A673 (cell line): ENCODE measurements around the gene HSD17B13. TPM values are rescaled to one million over a fixed set of nuclear protein-coding genes. Genes with fewer than 3 reads are reported as not detected.

Experiments used
- BruUV-seq: library from RNA; stranded (reverse); fragments of 400-500 nt; replicated peaks from 2 replicates; lab custom pipeline; 2021; lab: Mats Ljungman, UMichigan
- CTCF ChIA-PET: fragments of 300-600 bp; sonication (Branson Sonifier 250); formaldehyde crosslinking; loops from one replicate; lab custom pipeline; 2022; ENCODE audit warnings: antibody characterized with exemption; lab: Charles Lee
- POLR2A ChIA-PET: fragments of 300-600 bp; sonication (Branson Sonifier 250); formaldehyde crosslinking; loops from one replicate; lab custom pipeline; 2022; ENCODE audit warnings: antibody characterized with exemption; ENCODE audit not compliant: low non-redundant PET; lab: Charles Lee
- DNase-seq: peaks from one replicate; pipeline ENCODE4 v3.0.0-alpha.2; 2015; ENCODE audit warnings: low spot score
- H3K27ac ChIP-seq: fragments of 200-600 bp; sonication (generic); 2 replicates; pipeline ENCODE4 v1.5.1; 2016; ENCODE audit warnings: mixed run types, low read depth, mild to moderate bottlenecking, mixed read lengths, antibody characterized with exemption, low read length; ENCODE audit not compliant: poor library complexity, severe bottlenecking
- H3K27me3 ChIP-seq: fragments of 200-600 bp; sonication (generic); replicated peaks from 2 replicates; pipeline ENCODE4 v1.6.1; 2017; ENCODE audit warnings: mixed run types, low read depth, mild to moderate bottlenecking, mixed read lengths, antibody characterized with exemption, low read length; ENCODE audit not compliant: insufficient read depth, poor library complexity
- H3K36me3 ChIP-seq: fragments of 200-600 bp; sonication (generic); 2 replicates; pipeline ENCODE4 v1.6.1; 2016; ENCODE audit warnings: mixed run types, mild to moderate bottlenecking, mixed read lengths, antibody characterized with exemption, low read length; ENCODE audit not compliant: insufficient read depth, poor library complexity, severe bottlenecking
- H3K4me1 ChIP-seq: fragments of 200-600 bp; sonication (generic); 2 replicates; pipeline ENCODE4 v1.6.1; 2017; ENCODE audit warnings: mixed run types, mild to moderate bottlenecking, mixed read lengths, antibody characterized with exemption, low read length; ENCODE audit not compliant: insufficient read depth, poor library complexity, severe bottlenecking
- H3K4me3 ChIP-seq: fragments of 200-600 bp; sonication (generic); 2 replicates; pipeline ENCODE4 v1.5.1; 2016; ENCODE audit warnings: low read depth, mixed run types, mild to moderate bottlenecking, mixed read lengths, low read length; ENCODE audit not compliant: poor library complexity, severe bottlenecking
- H3K9me3 ChIP-seq: fragments of 200-600 bp; sonication (generic); 2 replicates; pipeline ENCODE4 v1.6.1; 2016; ENCODE audit warnings: mixed run types, low read depth, mild to moderate bottlenecking, mixed read lengths, antibody characterized with exemption, low read length; ENCODE audit not compliant: poor library complexity, severe bottlenecking
- CTCF ChIP-seq: fragments of 300-800, 200-600 bp; sonication (generic); conservative IDR thresholded peaks from 2 replicates; pipeline ENCODE4 v1.5.1; 2017; ENCODE audit warnings: low read depth, mild to moderate bottlenecking, antibody characterized with exemption, low read length, moderate library complexity, mixed read lengths
- EZH2 ChIP-seq: fragments of 200-600 bp; sonication (generic); IDR thresholded peaks from 2 replicates; pipeline ENCODE4 v1.6.1; 2017; ENCODE audit warnings: borderline replicate concordance, low read depth, mild to moderate bottlenecking, mixed read lengths, antibody characterized with exemption, low read length; ENCODE audit not compliant: poor library complexity, severe bottlenecking
- intact Hi-C: fragments of 100-400 bp; cut with micrococcal nuclease; formaldehyde crosslinking; loops from one replicate; pipeline ENCODE4 v1.10.0; 2022; ENCODE audit not compliant: unreplicated experiment
- microRNA-seq: library from miRNA; unstranded; fragments of <30 nt; microRNA quantifications from one replicate; pipeline ENCODE4 v1.2.0, GENCODE V29; 2021
- total RNA-seq: library from RNA; stranded (reverse); gene quantifications from 2 replicates; pipeline ENCODE4 v1.2.3, GENCODE V29; 2021

HSD17B13 gene
- total RNA-seq, 1 experiment from 2014 or later, result not detected

GRCh38 chr4:87255755-87256154 lies 66.9 kb downstream of the HSD17B13 start:
- Histone ChIP-seq H3K4me1 (peaks cover 6% of the 10 kb centered on the region), H3K27ac (no peak overlapping the region), H3K36me3 (no peaks in the 10 kb centered on the region), H3K4me3 (no peak overlapping the region), H3K27me3 (no peaks in the 10 kb centered on the region), H3K9me3 (no peaks in the 10 kb centered on the region)
- POLR2A ChIA-PET, result no interaction called here
- no peak for TF ChIP-seq CTCF
- no peak for TF ChIP-seq EZH2
- intact Hi-C loops, result no loop called here
- CTCF ChIA-PET, result no interaction called here
- BruUV-seq, result no TSS peak
- no peak for DNase-seq

Small RNA genes lying within 50 kb of the gene (microRNA-seq; reads per million reads assigned to microRNA genes)
- gene MIR5705, result not detected

Other genes starting within 250 kb of the HSD17B13 start
- gene KLHL8, start 102.3 kb downstream of the HSD17B13 start, total RNA-seq, result 14.8 and 15.4 TPM in 2 replicates
- gene HSD17B11, start 68.3 kb upstream of the HSD17B13 start, total RNA-seq, result 5.5 and 6.7 TPM in 2 replicates
- 8.8 and 11.3 TPM in 2 replicates for gene NUDT9, start 99.7 kb upstream of the HSD17B13 start, total RNA-seq
- gene SPARCL1, start 206.5 kb upstream of the HSD17B13 start, total RNA-seq, result 1.1 and 1.8 TPM in 2 replicates